IPS DF 6.9 (cell line): ENCODE results near the gene ZNRF3.

ENCODE experiments used
- DNase-seq: peaks from one replicate; pipeline ENCODE4 v3.0.0-alpha.2; 2013; ENCODE audit warnings: low read depth, low spot score
- H3K27ac ChIP-seq: one replicate; pipeline ENCODE4 v1.5.1; 2013; ENCODE audit warnings: low read length, control low read depth
- H3K27me3 ChIP-seq: 2 replicates; pipeline ENCODE4 v1.6.1; 2013; ENCODE audit warnings: mild to moderate bottlenecking, low read length; ENCODE audit not compliant: control insufficient read depth, insufficient read depth
- H3K36me3 ChIP-seq: 2 replicates; pipeline ENCODE4 v1.6.1; 2013; ENCODE audit warnings: low read length; ENCODE audit not compliant: control insufficient read depth, insufficient read depth
- H3K4me1 ChIP-seq: 2 replicates; pipeline ENCODE4 v1.6.1; 2013; ENCODE audit warnings: low read length; ENCODE audit not compliant: control insufficient read depth, insufficient read depth
- H3K4me3 ChIP-seq: 2 replicates; pipeline ENCODE4 v1.5.1; 2013; ENCODE audit warnings: mild to moderate bottlenecking, low read length
- H3K9me3 ChIP-seq: 2 replicates; pipeline ENCODE4 v1.6.1; 2013; ENCODE audit warnings: low read length, inconsistent platforms; ENCODE audit not compliant: control insufficient read depth, insufficient read depth
- WGBS: extraction: QIAGEN DNeasy Blood & Tissue Kit; methylation state at CpG from one replicate; pipeline ENCODE4 v1.1.7; 2013; ENCODE audit warnings: mixed read lengths, missing lambda C conversion rate; ENCODE audit not compliant: insufficient read length, insufficient coverage; 5-methylcytosine and 5-hydroxymethylcytosine counted together

The ZNRF3 gene

GRCh38 chr22:28931844-28932567 is 48.6 kb downstream of the ZNRF3 start:
- Histone ChIP-seq H3K4me1 (0 out of 2 replicates have a peak, but pooled peaks cover 5% of the 10 kb centered on the region), H3K36me3 (0 out of 2 replicates have a peak, but pooled peaks cover 4% of the 10 kb centered on the region), H3K9me3 (no peaks in the 10 kb centered on the region), H3K4me3 (no peak overlapping the region), H3K27ac (no peak overlapping the region), H3K27me3 (no peaks in the 10 kb centered on the region)
- WGBS, result no CpG with 5 or more reads among the region's 5 CpGs
- DNase-seq, result no peak

GRCh38 chr22:28933321-28933720 is 49.9 kb downstream of the ZNRF3 start:
- no peak for DNase-seq
- H3K27ac ChIP-seq, result no peak overlapping the region
- H3K36me3 ChIP-seq, result 0 out of 2 replicates have a peak, but pooled peaks cover 4% of the 10 kb centered on the region
- H3K4me1 ChIP-seq, result 0 out of 2 replicates have a peak, but pooled peaks cover 5% of the 10 kb centered on the region
- no CpG with 5 or more reads among the region's 2 CpGs for WGBS
- no peaks in the 10 kb centered on the region for H3K9me3 ChIP-seq
- no peaks in the 10 kb centered on the region for H3K27me3 ChIP-seq
- no peak overlapping the region for H3K4me3 ChIP-seq

GRCh38 chr22:28934026-28934425 is 50.7 kb downstream of the ZNRF3 start:
- Histone ChIP-seq H3K4me3 (no peak overlapping the region), H3K9me3 (no peaks in the 10 kb centered on the region), H3K4me1 (0 out of 2 replicates have a peak, but pooled peaks cover 5% of the 10 kb centered on the region), H3K27ac (no peak overlapping the region), H3K36me3 (0 out of 2 replicates have a peak, but pooled peaks cover 4% of the 10 kb centered on the region), H3K27me3 (no peaks in the 10 kb centered on the region)
- no peak for DNase-seq
- WGBS, result no CpG with 5 or more reads among the region's 3 CpGs

GRCh38 chr22:28935140-28935539 is 51.8 kb downstream of the ZNRF3 start:
- WGBS, result no CpG with 5 or more reads among the region's 4 CpGs
- H3K27ac ChIP-seq, result no peak overlapping the region
- H3K9me3 ChIP-seq, result no peaks in the 10 kb centered on the region
- H3K36me3 ChIP-seq, result 0 out of 2 replicates have a peak, but pooled peaks cover 4% of the 10 kb centered on the region
- DNase-seq, result no peak
- H3K4me1 ChIP-seq, result 0 out of 2 replicates have a peak, but pooled peaks cover 5% of the 10 kb centered on the region
- H3K27me3 ChIP-seq, result no peaks in the 10 kb centered on the region
- no peak overlapping the region for H3K4me3 ChIP-seq

- WGBS, result no CpG with 5 or more reads among the region's 4 CpGs
- Histone ChIP-seq H3K9me3 (no peaks in the 10 kb centered on the region), H3K27ac (no peak overlapping the region)
Observed at GRCh38 chr22:28935713-28936112, 52.3 kb downstream of the ZNRF3 start.

GRCh38 chr22:28936200-28936599 is 52.8 kb downstream of the ZNRF3 start:
- 0 out of 2 replicates have a peak, but pooled peaks cover 5% of the 10 kb centered on the region for H3K4me1 ChIP-seq
- H3K27ac ChIP-seq, result no peak overlapping the region
- no peak for DNase-seq
- no peaks in the 10 kb centered on the region for H3K27me3 ChIP-seq
- H3K36me3 ChIP-seq, result 0 out of 2 replicates have a peak, but pooled peaks cover 4% of the 10 kb centered on the region
- no peaks in the 10 kb centered on the region for H3K9me3 ChIP-seq
- WGBS, result no CpG with 5 or more reads among the region's 3 CpGs
- H3K4me3 ChIP-seq, result no peak overlapping the region

More at GRCh38 chr22:28935713-28936112, 52.3 kb downstream of the ZNRF3 start:
- H3K27me3 ChIP-seq, result no peaks in the 10 kb centered on the region
- 0 out of 2 replicates have a peak, but pooled peaks cover 4% of the 10 kb centered on the region for H3K36me3 ChIP-seq
- DNase-seq, result no peak
- H3K4me1 ChIP-seq, result 0 out of 2 replicates have a peak, but pooled peaks cover 5% of the 10 kb centered on the region
- H3K4me3 ChIP-seq, result no peak overlapping the region

GRCh38 chr22:28937206-28938025 is 54.0 kb downstream of the ZNRF3 start:
- WGBS, result no CpG with 5 or more reads among the region's 7 CpGs
- Histone ChIP-seq H3K4me1 (0 out of 2 replicates have a peak, but pooled peaks cover 5% of the 10 kb centered on the region), H3K36me3 (0 out of 2 replicates have a peak, but pooled peaks cover 4% of the 10 kb centered on the region), H3K27me3 (no peaks in the 10 kb centered on the region), H3K27ac (no peak overlapping the region), H3K4me3 (no peak overlapping the region), H3K9me3 (no peaks in the 10 kb centered on the region)
- DNase-seq, result no peak

GRCh38 chr22:28938286-28938833 is 55.0 kb downstream of the ZNRF3 start:
- H3K9me3 ChIP-seq, result no peaks in the 10 kb centered on the region
- WGBS, result 100% methylated on average over 1 of the region's 4 CpGs
- no peak overlapping the region for H3K27ac ChIP-seq
- no peak overlapping the region for H3K4me3 ChIP-seq
- no peaks in the 10 kb centered on the region for H3K27me3 ChIP-seq
- H3K4me1 ChIP-seq, result peaks cover 5% of the 10 kb centered on the region; the same call in 1 of the 2 replicates
- no peak for DNase-seq
- 0 out of 2 replicates have a peak, but pooled peaks cover 4% of the 10 kb centered on the region for H3K36me3 ChIP-seq

GRCh38 chr22:28939394-28939793 is 56.0 kb downstream of the ZNRF3 start:
- Histone ChIP-seq H3K4me3 (no peak overlapping the region), H3K4me1 (peaks cover 5% of the 10 kb centered on the region; the same call in 1 of the 2 replicates), H3K9me3 (no peaks in the 10 kb centered on the region), H3K36me3 (0 out of 2 replicates have a peak, but pooled peaks cover 4% of the 10 kb centered on the region), H3K27me3 (no peaks in the 10 kb centered on the region), H3K27ac (no peak overlapping the region)
- no peak for DNase-seq
- no CpG with 5 or more reads among the region's 6 CpGs for WGBS

GRCh38 chr22:28939932-28940331 is 56.6 kb downstream of the ZNRF3 start:
- Histone ChIP-seq H3K9me3 (no peaks in the 10 kb centered on the region), H3K27me3 (no peaks in the 10 kb centered on the region), H3K27ac (no peak overlapping the region), H3K4me3 (no peak overlapping the region), H3K36me3 (0 out of 2 replicates have a peak, but pooled peaks cover 4% of the 10 kb centered on the region), H3K4me1 (peaks cover 5% of the 10 kb centered on the region; the same call in 1 of the 2 replicates)
- WGBS, result no CpG with 5 or more reads among the region's 2 CpGs
- DNase-seq, result no peak
